ENCODE measurements around the gene ZBTB43.

ZBTB43 gene

DNA sequence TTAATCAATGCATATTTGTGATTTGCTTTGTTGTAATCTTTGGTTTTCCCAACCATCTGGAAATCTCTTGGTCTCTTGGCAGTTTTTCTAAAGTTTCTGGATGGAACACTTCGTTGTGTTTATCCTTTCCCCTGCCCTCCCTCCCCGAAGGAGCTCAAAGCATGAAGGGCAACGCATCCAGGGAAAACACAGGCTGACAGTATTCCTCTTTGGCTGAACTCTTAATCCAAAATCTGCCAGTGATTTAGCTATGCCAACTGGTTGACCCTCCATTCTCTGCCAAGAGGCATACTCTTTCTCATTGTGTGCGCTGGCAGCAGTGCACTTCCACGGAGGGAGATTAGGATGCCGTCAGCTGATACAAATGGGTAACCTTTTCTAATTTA lies 76.1 kb downstream of the ZBTB43 start:
- no peaks in the 10 kb centered on the region for H3K27me3 ChIP-seq (replicated peaks; ENCODE audit: control insufficient read depth, insufficient read depth, low read length)

DNA sequence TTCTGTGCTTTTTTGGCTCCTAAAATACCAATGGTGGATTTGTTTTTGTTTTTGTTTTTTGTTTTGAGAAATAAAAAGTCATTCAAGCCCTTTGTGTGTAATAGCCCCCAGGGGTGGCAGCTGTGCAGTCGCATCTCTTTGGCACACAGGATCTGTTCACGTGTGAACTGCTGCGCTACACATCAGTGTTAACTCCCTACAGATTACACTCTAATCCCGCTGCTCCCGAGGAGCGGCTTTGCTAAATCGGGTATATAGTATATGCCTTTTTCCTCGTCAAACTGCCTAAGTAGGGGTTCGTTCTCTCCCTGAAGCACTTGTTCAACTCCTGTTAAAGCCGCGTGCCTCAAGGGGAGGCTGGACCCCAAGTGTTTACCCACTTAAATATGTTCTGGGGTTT lies 77.9 kb downstream of the ZBTB43 start:
- TF ChIP-seq, protein P1, sequence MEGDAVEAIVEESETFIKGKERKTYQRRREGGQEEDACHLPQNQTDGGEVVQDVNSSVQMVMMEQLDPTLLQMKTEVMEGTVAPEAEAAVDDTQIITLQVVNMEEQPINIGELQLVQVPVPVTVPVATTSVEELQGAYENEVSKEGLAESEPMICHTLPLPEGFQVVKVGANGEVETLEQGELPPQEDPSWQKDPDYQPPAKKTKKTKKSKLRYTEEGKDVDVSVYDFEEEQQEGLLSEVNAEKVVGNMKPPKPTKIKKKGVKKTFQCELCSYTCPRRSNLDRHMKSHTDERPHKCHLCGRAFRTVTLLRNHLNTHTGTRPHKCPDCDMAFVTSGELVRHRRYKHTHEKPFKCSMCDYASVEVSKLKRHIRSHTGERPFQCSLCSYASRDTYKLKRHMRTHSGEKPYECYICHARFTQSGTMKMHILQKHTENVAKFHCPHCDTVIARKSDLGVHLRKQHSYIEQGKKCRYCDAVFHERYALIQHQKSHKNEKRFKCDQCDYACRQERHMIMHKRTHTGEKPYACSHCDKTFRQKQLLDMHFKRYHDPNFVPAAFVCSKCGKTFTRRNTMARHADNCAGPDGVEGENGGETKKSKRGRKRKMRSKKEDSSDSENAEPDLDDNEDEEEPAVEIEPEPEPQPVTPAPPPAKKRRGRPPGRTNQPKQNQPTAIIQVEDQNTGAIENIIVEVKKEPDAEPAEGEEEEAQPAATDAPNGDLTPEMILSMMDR (IDR thresholded peaks at IDR 0.05; ENCODE audit: insufficient read depth, low read length, poor library complexity, severe bottlenecking), result no peak
- no peaks in the 10 kb centered on the region for H3K27me3 ChIP-seq (replicated peaks; ENCODE audit: control insufficient read depth, insufficient read depth, low read length)
- DNase-seq (ENCODE audit: extremely low read depth, insufficient read length), result no peak
- H3K4me3 ChIP-seq (replicated peaks; ENCODE audit: low read depth, low read length), result no peak overlapping the region
- H3K36me3 ChIP-seq (ENCODE audit: control insufficient read depth, insufficient read depth, low read length), result peaks cover 14% of the 10 kb centered on the region

More for the DNA sequence above, 76.1 kb downstream of the ZBTB43 start:
- H3K4me3 ChIP-seq (replicated peaks; ENCODE audit: low read depth, low read length), result no peak overlapping the region
- peaks cover 14% of the 10 kb centered on the region for H3K36me3 ChIP-seq (ENCODE audit: control insufficient read depth, insufficient read depth, low read length)
- DNase-seq (ENCODE audit: extremely low read depth, insufficient read length), result no peak
- TF ChIP-seq, protein P1 (IDR thresholded peaks at IDR 0.05; ENCODE audit: insufficient read depth, low read length, poor library complexity, severe bottlenecking), result no peak

DNA sequence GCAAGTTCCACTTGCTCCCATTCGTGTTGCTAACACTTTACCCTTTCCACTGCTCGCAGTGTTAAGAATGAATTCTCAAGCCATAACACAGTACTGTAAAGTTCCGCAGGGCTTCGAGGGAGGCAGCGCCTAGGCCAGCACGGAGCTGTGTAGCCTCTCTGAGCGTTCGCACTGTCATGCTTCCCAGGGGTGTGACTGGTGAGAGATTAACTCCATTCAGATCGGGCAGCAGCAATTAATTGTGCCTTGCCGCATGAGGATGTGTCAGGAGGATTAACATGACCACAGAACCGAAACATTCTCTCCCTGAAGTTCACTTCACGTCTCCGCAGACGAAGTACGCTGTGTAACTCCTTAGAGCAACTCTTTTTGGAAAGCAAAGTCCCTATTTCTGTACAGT lies 78.8 kb downstream of the ZBTB43 start:
- TF ChIP-seq, protein P1 (IDR thresholded peaks at IDR 0.05; ENCODE audit: insufficient read depth, low read length, poor library complexity, severe bottlenecking), result no peak

DNA sequence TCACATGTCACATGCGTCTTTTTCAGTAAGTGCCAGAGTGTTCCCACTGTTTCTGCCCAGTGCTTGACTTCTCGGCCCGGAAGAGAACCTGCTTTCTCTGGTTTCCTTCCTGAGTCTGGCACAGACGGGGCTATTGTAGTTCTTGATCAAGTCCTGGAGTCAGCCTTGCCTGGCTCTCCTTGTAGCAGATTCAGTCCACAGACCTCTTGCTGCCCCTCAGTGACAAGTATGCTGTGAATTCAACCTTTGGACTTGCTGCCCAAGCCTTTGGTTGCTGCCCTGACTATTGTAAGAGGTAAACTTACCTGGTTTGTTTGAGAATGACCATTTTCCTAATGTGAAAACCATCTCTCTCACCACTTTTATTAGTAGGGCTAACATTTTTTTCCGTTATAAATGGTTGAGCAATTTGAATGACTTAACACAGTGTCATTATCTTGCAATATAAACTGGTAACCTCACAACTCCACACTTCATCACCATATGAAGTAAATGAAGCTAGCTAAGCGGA lies 80.3 kb downstream of the ZBTB43 start:
- Histone ChIP-seq H3K36me3 (ENCODE audit: control insufficient read depth, insufficient read depth, low read length) (peaks cover 6% of the 10 kb centered on the region), H3K27me3 (replicated peaks; ENCODE audit: control insufficient read depth, insufficient read depth, low read length) (no peaks in the 10 kb centered on the region), H3K4me3 (replicated peaks; ENCODE audit: low read depth, low read length) (no peak overlapping the region)
- TF ChIP-seq, protein P1 (IDR thresholded peaks at IDR 0.05; ENCODE audit: insufficient read depth, low read length, poor library complexity, severe bottlenecking), result no peak
- no peak for DNase-seq (ENCODE audit: extremely low read depth, insufficient read length)

More for the DNA sequence above, 78.8 kb downstream of the ZBTB43 start:
- no peak for DNase-seq (ENCODE audit: extremely low read depth, insufficient read length)
- Histone ChIP-seq H3K36me3 (ENCODE audit: control insufficient read depth, insufficient read depth, low read length) (peaks cover 14% of the 10 kb centered on the region), H3K27me3 (replicated peaks; ENCODE audit: control insufficient read depth, insufficient read depth, low read length) (no peaks in the 10 kb centered on the region), H3K4me3 (replicated peaks; ENCODE audit: low read depth, low read length) (no peak overlapping the region)

DNA sequence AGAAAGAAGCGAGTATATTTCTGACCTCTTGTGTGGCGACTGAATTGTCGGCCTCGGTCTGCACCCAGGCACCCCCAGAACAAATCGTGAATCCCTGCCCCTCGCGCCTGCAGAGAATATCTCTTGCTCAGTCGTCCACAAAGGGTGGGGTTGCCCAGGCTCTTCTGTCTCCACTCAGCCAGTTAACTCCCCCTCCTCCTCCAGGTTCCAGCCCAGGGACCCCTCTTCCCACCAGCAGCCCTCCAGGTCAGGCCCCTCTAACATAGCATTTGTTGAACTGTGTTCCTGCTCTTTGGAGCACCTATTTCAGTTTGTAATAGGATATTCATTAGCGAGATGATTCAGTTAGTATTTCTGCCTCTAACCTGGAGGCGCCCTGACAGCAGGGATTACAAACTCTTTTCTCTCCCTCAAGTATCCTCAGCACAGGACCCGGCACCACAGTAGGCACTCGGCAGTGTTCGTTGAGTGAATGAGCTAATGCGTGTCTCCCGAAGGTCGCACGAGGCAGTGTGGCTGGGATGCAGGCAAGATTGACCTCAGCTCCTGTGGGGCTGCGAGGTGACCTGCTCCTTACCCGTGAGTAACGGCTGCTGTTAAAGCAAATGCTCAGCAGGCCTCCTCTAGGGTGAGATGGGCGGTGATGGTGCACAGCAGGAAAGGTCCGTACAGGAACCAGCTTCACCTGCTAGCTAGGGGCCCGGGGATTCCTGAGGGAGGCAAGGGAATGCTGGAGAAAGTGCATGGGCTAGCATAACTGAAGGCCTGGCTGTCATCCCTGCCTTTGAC lies 81.4 kb downstream of the ZBTB43 start:
- H3K36me3 ChIP-seq (ENCODE audit: control insufficient read depth, insufficient read depth, low read length), result peaks cover 1% of the 10 kb centered on the region; the same call in 1 of the 2 replicates
- no peak for DNase-seq (ENCODE audit: extremely low read depth, insufficient read length)
- TF ChIP-seq, protein P1 (IDR thresholded peaks at IDR 0.05; ENCODE audit: insufficient read depth, low read length, poor library complexity, severe bottlenecking), result no peak
- no peaks in the 10 kb centered on the region for H3K27me3 ChIP-seq (replicated peaks; ENCODE audit: control insufficient read depth, insufficient read depth, low read length)
- no peak overlapping the region for H3K4me3 ChIP-seq (replicated peaks; ENCODE audit: low read depth, low read length)

All from GM06990 (cell line).